ENCODE data around the gene HECTD1. TPM values are rescaled to one million over a fixed set of nuclear protein-coding genes. Genes with fewer than 3 reads are reported as not detected.
"Not testable (repeated sequence)": the region's sequence is repeated elsewhere in the genome, so short reads cannot be mapped to it uniquely, and the experiment has no call there.

Gene HECTD1
- total RNA-seq, 4 donors from 2014 or later: 252 to 382 (median 289) TPM

DNA sequence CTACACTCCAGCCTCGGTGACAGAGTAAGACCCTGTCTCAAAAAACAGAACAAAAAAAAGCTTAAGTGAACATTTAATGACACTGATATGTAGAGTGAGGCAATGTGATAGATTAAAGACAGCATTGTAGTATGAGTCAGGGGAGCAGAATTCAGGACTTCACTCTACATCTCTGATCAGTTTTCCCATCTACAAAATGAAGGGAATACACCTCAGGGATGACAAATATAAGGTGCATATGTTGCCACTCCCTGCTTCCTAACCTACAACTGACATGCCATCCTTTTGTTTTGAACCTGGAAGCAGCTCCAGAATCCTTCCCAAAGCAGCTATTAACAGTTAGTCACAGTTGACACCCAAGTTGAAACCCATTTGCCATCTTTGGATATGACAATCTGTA, 150.6 kb downstream of the HECTD1 start:
- H3K36me3 ChIP-seq: no peaks in the 10 kb centered on the region
- H3K27me3 ChIP-seq: no peaks in the 10 kb centered on the region
- intact Hi-C loops (cut with DNase I): no loop called here
- DNase-seq: no peak
- no peak overlapping the region for H3K27ac ChIP-seq
- no peak for TF ChIP-seq POLR2A (IDR thresholded peaks at IDR 0.05)
- TF ChIP-seq, protein P1, sequence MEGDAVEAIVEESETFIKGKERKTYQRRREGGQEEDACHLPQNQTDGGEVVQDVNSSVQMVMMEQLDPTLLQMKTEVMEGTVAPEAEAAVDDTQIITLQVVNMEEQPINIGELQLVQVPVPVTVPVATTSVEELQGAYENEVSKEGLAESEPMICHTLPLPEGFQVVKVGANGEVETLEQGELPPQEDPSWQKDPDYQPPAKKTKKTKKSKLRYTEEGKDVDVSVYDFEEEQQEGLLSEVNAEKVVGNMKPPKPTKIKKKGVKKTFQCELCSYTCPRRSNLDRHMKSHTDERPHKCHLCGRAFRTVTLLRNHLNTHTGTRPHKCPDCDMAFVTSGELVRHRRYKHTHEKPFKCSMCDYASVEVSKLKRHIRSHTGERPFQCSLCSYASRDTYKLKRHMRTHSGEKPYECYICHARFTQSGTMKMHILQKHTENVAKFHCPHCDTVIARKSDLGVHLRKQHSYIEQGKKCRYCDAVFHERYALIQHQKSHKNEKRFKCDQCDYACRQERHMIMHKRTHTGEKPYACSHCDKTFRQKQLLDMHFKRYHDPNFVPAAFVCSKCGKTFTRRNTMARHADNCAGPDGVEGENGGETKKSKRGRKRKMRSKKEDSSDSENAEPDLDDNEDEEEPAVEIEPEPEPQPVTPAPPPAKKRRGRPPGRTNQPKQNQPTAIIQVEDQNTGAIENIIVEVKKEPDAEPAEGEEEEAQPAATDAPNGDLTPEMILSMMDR (IDR thresholded peaks at IDR 0.05): no peak
- H3K4me1 ChIP-seq: no peaks in the 10 kb centered on the region
- no peak overlapping the region for H3K4me3 ChIP-seq (replicated peaks in 1 of 3)
- WGBS, 2 donors: 83 to 95% methylated on average over 1 of the region's 1 CpG
- no peaks in the 10 kb centered on the region for H3K9me3 ChIP-seq

DNA sequence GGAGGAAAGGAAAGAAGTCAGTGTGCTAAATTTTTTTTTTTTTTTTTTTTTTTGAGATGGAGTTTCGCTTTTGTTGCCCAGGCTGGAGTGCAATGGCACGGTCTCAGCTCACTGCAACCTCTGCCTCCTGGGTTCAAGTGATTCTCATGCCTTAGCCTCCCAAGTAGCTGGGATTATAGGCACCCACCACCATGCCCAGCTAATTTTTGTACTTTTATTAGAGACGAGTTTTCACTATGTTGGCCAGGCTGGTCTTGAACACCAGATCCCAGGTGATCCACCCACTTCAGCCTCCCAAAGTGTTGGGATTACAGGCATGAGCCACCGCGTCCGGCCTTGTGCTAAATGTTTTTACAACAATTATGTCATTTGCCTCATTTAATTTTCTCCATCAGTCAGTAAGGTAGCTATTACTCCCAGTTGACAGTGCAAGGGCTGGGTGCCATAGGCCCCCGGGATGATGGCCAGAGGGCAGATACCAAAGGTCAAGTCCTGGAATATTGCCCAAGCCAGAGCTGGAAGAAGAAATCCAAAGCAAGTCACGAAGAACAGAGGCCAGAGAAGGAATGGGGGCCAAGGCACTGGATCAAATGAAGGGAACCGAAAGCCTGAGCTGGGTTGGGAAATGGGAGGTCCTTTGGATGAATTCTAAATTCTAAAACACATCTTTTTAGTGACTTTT, 154.5 kb downstream of the HECTD1 start:
- H3K36me3 ChIP-seq; H3K4me1 ChIP-seq; H3K27ac ChIP-seq; H3K4me3 ChIP-seq (replicated peaks in 1 of 3); H3K9me3 ChIP-seq; intact Hi-C loops (cut with DNase I); H3K27me3 ChIP-seq: not testable (repeated sequence)
- 77 to 78% methylated on average over 9 of the region's 9 CpGs for WGBS, 2 donors
- DNase-seq: peak; percentile 6 to 13

DNA sequence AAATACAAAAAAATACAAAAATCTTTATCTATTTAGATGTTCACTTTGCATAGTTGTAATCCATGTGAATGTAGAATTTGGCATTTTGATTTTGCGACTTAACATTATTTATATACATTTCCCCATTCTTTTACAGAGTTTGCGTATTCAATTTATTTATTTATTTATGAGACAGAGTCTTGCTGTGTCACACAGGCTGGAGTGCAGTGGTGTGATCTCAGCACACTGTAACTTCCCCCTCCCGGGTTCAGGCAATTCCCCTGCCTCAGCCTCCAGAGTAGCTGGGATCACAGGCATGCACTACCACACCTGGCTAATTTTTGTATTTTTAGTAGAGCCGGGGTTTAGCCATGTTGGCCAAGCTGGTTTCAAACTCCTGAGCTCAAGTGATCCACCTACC, 156.1 kb downstream of the HECTD1 start:
- intact Hi-C loops (cut with DNase I): no loop called here
- Histone ChIP-seq H3K27ac (no peak overlapping the region), H3K4me1 (no peaks in the 10 kb centered on the region), H3K36me3 (no peaks in the 10 kb centered on the region), H3K4me3 (replicated peaks in 1 of 3) (no peak overlapping the region), H3K9me3 (no peaks in the 10 kb centered on the region), H3K27me3 (no peaks in the 10 kb centered on the region)
- no peak for DNase-seq
- WGBS, 2 donors: 56 to 64% methylated on average over 4 of the region's 4 CpGs
- no peak for TF ChIP-seq POLR2A (IDR thresholded peaks at IDR 0.05)

DNA sequence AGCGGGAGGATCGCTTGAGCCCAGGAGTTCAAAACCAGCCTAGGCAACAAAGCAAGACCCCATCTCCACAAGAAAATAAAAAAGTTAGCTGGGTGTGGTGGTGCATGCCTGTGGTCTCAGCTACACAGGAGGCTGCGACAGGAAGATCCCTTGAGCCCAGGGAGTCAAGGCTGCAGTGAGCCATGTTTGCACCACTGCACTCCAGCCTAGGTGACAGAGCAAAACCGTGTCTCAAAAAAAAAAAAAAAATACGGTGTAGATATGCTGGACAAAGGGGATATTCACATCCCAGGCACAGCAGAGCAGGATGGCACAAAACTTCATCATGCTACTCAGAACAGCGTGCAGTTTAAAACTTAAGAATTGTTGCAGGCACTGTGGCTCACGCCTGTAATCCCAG, 156.6 kb downstream of the HECTD1 start:
- Histone ChIP-seq H3K27ac (no peak overlapping the region), H3K27me3 (no peaks in the 10 kb centered on the region), H3K36me3 (no peaks in the 10 kb centered on the region), H3K9me3 (no peaks in the 10 kb centered on the region), H3K4me1 (no peaks in the 10 kb centered on the region), H3K4me3 (replicated peaks in 1 of 3) (no peak overlapping the region)
- no peak for TF ChIP-seq POLR2A (IDR thresholded peaks at IDR 0.05)
- TF ChIP-seq, protein P1 (IDR thresholded peaks at IDR 0.05): no peak
- 90 to 93% methylated on average over 7 of the region's 7 CpGs for WGBS, 2 donors
- intact Hi-C loops (cut with DNase I): no loop called here
- no peak for DNase-seq

Small RNA genes within 50 kb of the gene (small RNA-seq; reads per million reads assigned to genes)
- gene RF00019 (not detected), gene RNU6-541P (not detected)

Other genes with a start within 250 kb of the HECTD1 start
- 10 to 100 TPM; 19.5 to 33.9 (median 24.3) TPM for gene AP4S1, start 182.1 kb downstream of the HECTD1 start, total RNA-seq
- 10 to 100 TPM; 46.3 to 77.5 (median 53.6) TPM for gene STRN3, start 181.4 kb downstream of the HECTD1 start, total RNA-seq
- gene HEATR5A, start 212.8 kb upstream of the HECTD1 start, total RNA-seq: 10 to 100 TPM; 31.0 to 46.3 (median 40.5) TPM
- gene DTD2, start 249.7 kb upstream of the HECTD1 start, total RNA-seq: 10 to 100 TPM; 32.7 to 50.2 (median 42.0) TPM

Data from thyroid gland (tissue), 4 donors.